Stimulated activated naive B cell treated with anti-CD40 and anti-IgM and Interleukin-4, amounts not matched to agents 10 μg/mL and 1 μg/mL and 100 μg/mL, for 72 hours (primary cell): Measurements from ENCODE around the gene FBLN2.

Experiments used
- ATAC-seq, 2 donors: fragments of 150-1000 bp; cut with Tn5 transposase; replicated peaks; 2 replicates each; pipeline ENCODE4 v1.10.0; 2021; ENCODE audit warnings: moderate library complexity in 1 of 2
- DNase-seq: peaks from one replicate; pipeline ENCODE4 v3.0.0; 2021
- H3K27ac Mint-ChIP-seq: one replicate; pipeline ENCODE4 v1.8.0; 2022; ENCODE audit warnings: mild to moderate bottlenecking, mixed read lengths
- H3K27me3 Mint-ChIP-seq, 2 donors: one replicate each; pipeline ENCODE4 v1.8.0; 2022; ENCODE audit warnings: mixed read lengths in 2 of 2
- H3K36me3 Mint-ChIP-seq, 2 donors: one replicate each; pipeline ENCODE4 v1.8.0; 2022; ENCODE audit warnings: mixed read lengths in 2 of 2, mild to moderate bottlenecking in 1 of 2
- H3K4me1 Mint-ChIP-seq, 2 donors: one replicate each; pipeline ENCODE4 v1.8.0; 2022; ENCODE audit warnings: mixed read lengths in 2 of 2, mild to moderate bottlenecking in 1 of 2
- H3K4me3 Mint-ChIP-seq, 2 donors: one replicate each; pipeline ENCODE4 v1.8.0; 2022; ENCODE audit warnings: mild to moderate bottlenecking in 2 of 2, mixed read lengths in 2 of 2, moderate library complexity in 1 of 2
- H3K9me3 Mint-ChIP-seq, 2 donors: one replicate each; pipeline ENCODE4 v1.8.0; 2022; ENCODE audit warnings: mixed read lengths in 2 of 2, mild to moderate bottlenecking in 1 of 2

FBLN2 gene

GRCh38 chr3:13567684-13568514, 19.0 kb downstream of the FBLN2 start:
- no peak for DNase-seq
- Mint-ChIP-seq H3K36me3 (no peaks in the 10 kb centered on the region), H3K4me1 (no peaks in the 10 kb centered on the region), H3K9me3 (no peaks in the 10 kb centered on the region), H3K27me3 (no peaks in the 10 kb centered on the region), H3K4me3 (no peak overlapping the region), H3K27ac (no peak overlapping the region)
- ATAC-seq = no peak

- Mint-ChIP-seq H3K9me3 (no peaks in the 10 kb centered on the region), H3K4me3 (no peak overlapping the region), H3K4me1 (no peaks in the 10 kb centered on the region), H3K27ac (no peak overlapping the region), H3K36me3 (no peaks in the 10 kb centered on the region), H3K27me3 (no peaks in the 10 kb centered on the region)
- DNase-seq = no peak
- no peak for ATAC-seq
Observed at GRCh38 chr3:13568515-13569028, 19.6 kb downstream of the FBLN2 start.

GRCh38 chr3:13569201-13569600, 20.3 kb downstream of the FBLN2 start:
- Mint-ChIP-seq H3K27me3 (no peaks in the 10 kb centered on the region), H3K9me3 (no peaks in the 10 kb centered on the region), H3K4me3 (no peak overlapping the region), H3K4me1 (no peaks in the 10 kb centered on the region), H3K36me3 (no peaks in the 10 kb centered on the region), H3K27ac (no peak overlapping the region)
- ATAC-seq (no peak), DNase-seq (no peak)

GRCh38 chr3:13569641-13570390, 20.9 kb downstream of the FBLN2 start:
- H3K9me3 Mint-ChIP-seq = no peaks in the 10 kb centered on the region
- H3K27ac Mint-ChIP-seq = no peak overlapping the region
- H3K4me3 Mint-ChIP-seq = no peak overlapping the region
- no peaks in the 10 kb centered on the region for H3K27me3 Mint-ChIP-seq
- no peaks in the 10 kb centered on the region for H3K4me1 Mint-ChIP-seq
- DNase-seq (no peak), ATAC-seq (no peak)
- no peaks in the 10 kb centered on the region for H3K36me3 Mint-ChIP-seq

- ATAC-seq (no peak), DNase-seq (no peak)
- H3K27me3 Mint-ChIP-seq = no peaks in the 10 kb centered on the region
- no peak overlapping the region for H3K27ac Mint-ChIP-seq
- H3K4me1 Mint-ChIP-seq = peaks cover 0 to 2% of the 10 kb centered on the region in 2 donors
- no peak overlapping the region for H3K4me3 Mint-ChIP-seq
- H3K36me3 Mint-ChIP-seq = no peaks in the 10 kb centered on the region
- H3K9me3 Mint-ChIP-seq = no peaks in the 10 kb centered on the region
Observed at GRCh38 chr3:13570391-13571194, 21.7 kb downstream of the FBLN2 start.

GRCh38 chr3:13571264-13571663, 22.3 kb downstream of the FBLN2 start:
- Mint-ChIP-seq H3K27me3 (peaks cover 0 to 3% of the 10 kb centered on the region in 2 donors), H3K4me3 (no peak overlapping the region), H3K4me1 (peaks cover 0 to 2% of the 10 kb centered on the region in 2 donors), H3K27ac (no peak overlapping the region), H3K36me3 (no peaks in the 10 kb centered on the region), H3K9me3 (no peaks in the 10 kb centered on the region)
- ATAC-seq (no peak), DNase-seq (no peak)

- Mint-ChIP-seq H3K27me3 (peaks cover 0 to 4% of the 10 kb centered on the region in 2 donors), H3K4me3 (no peak overlapping the region), H3K36me3 (no peaks in the 10 kb centered on the region), H3K27ac (no peak overlapping the region), H3K4me1 (peaks cover 0 to 2% of the 10 kb centered on the region in 2 donors), H3K9me3 (no peaks in the 10 kb centered on the region)
- DNase-seq = no peak
- ATAC-seq = no peak
Observed at GRCh38 chr3:13571831-13572750, 23.2 kb downstream of the FBLN2 start.

GRCh38 chr3:13572926-13573623, 24.1 kb downstream of the FBLN2 start:
- DNase-seq = no peak
- no peak for ATAC-seq
- H3K36me3 Mint-ChIP-seq = no peaks in the 10 kb centered on the region
- no peaks in the 10 kb centered on the region for H3K9me3 Mint-ChIP-seq
- peaks cover 0 to 4% of the 10 kb centered on the region in 2 donors for H3K27me3 Mint-ChIP-seq
- no peak overlapping the region for H3K27ac Mint-ChIP-seq
- H3K4me1 Mint-ChIP-seq = peaks cover 0 to 2% of the 10 kb centered on the region in 2 donors
- no peak overlapping the region for H3K4me3 Mint-ChIP-seq

GRCh38 chr3:13574083-13574797, 25.3 kb downstream of the FBLN2 start:
- Mint-ChIP-seq H3K27me3 (peaks cover 0 to 4% of the 10 kb centered on the region in 2 donors), H3K9me3 (no peaks in the 10 kb centered on the region), H3K36me3 (no peaks in the 10 kb centered on the region), H3K27ac (no peak overlapping the region), H3K4me3 (no peak overlapping the region), H3K4me1 (peaks cover 0 to 2% of the 10 kb centered on the region in 2 donors)
- ATAC-seq (no peak), DNase-seq (no peak)

- DNase-seq (no peak), ATAC-seq (peak; percentile 18 to 24)
- Mint-ChIP-seq H3K27me3 (peaks cover 0 to 4% of the 10 kb centered on the region in 2 donors), H3K4me3 (no peak overlapping the region), H3K36me3 (no peaks in the 10 kb centered on the region), H3K27ac (no peak overlapping the region), H3K9me3 (no peaks in the 10 kb centered on the region), H3K4me1 (peaks cover 0 to 2% of the 10 kb centered on the region in 2 donors)
Observed at GRCh38 chr3:13574798-13575451, 26.0 kb downstream of the FBLN2 start.

GRCh38 chr3:13575459-13576061, 26.6 kb downstream of the FBLN2 start:
- H3K27ac Mint-ChIP-seq = no peak overlapping the region
- ATAC-seq (no peak), DNase-seq (no peak)
- H3K9me3 Mint-ChIP-seq = no peaks in the 10 kb centered on the region
- H3K4me3 Mint-ChIP-seq = no peak overlapping the region
- H3K27me3 Mint-ChIP-seq = peaks cover 0 to 4% of the 10 kb centered on the region in 2 donors
- H3K36me3 Mint-ChIP-seq = no peaks in the 10 kb centered on the region
- peaks cover 0 to 2% of the 10 kb centered on the region in 2 donors for H3K4me1 Mint-ChIP-seq
